Erythroblast (primary cell): ENCODE measurements around the gene SCD5.

Experiments used
- DNase-seq, 2 experiments: peaks; one replicate each; lab custom pipeline; 2025; lab: John Stamatoyannopoulos, UW
- GATA1 ChIP-seq: IDR thresholded peaks from 2 replicates; pipeline ENCODE4 v1.6.1; 2011; ENCODE audit warnings: low read depth, mild to moderate bottlenecking, control low read depth, low read length, moderate library complexity
- POLR2A ChIP-seq: IDR thresholded peaks from 2 replicates; pipeline ENCODE4 v1.6.1; 2011; ENCODE audit warnings: mild to moderate bottlenecking, low read length

Gene SCD5

DNA sequence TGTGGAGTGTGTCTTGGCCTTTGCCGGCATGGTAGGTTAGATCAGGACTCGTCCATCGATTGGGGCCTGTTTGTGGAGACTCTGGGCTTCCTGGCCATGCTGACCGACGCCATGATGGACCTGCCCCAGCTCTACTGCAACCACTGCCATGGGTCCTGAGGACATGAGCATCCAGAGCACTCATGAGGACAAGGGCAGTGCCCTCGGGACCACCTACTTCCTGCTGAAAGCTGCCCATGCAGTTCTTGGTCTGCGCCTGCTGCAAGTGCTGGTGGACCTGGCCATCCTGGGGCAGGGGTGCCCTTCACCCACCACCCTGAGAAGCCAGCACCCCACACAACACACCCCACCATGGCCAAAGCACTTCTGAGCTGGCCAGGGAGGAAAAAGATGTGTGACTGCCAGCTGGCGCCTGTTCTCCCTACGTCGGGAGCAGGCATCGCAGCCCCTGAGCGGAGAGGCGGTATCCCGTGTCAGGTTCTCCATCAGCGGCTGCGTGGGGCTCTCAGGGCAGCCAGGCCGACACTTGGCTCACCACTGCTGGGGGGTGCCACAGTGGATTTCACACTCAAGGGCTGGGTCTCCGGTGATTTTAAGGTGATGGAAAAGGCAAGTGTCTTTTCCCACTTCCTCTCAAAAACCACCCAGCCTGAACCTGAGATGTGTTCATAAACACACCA lies 106.4 kb downstream of the SCD5 start:
- no peak for TF ChIP-seq POLR2A
- TF ChIP-seq GATA1, result no peak
- no peak for DNase-seq

DNA sequence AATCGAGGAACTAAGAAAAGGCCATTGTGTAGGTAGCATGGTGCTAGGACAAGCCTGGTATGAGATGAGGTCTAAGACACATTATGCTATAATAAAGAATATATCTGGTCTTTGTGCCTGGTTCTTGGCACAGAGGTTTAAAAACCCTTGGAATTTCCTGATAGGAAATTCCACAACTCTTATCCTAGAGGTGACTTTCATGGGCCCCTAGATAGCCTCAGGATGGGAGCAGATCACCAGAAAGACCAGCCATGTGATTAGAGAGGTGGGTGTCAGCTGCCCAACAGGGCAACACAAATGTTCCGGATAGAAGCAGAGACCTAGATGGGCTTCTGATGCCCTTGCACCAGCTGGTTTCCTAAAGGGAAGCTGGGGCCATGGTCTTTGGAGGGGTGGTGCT lies 107.2 kb downstream of the SCD5 start:
- DNase-seq, result no peak

DNA sequence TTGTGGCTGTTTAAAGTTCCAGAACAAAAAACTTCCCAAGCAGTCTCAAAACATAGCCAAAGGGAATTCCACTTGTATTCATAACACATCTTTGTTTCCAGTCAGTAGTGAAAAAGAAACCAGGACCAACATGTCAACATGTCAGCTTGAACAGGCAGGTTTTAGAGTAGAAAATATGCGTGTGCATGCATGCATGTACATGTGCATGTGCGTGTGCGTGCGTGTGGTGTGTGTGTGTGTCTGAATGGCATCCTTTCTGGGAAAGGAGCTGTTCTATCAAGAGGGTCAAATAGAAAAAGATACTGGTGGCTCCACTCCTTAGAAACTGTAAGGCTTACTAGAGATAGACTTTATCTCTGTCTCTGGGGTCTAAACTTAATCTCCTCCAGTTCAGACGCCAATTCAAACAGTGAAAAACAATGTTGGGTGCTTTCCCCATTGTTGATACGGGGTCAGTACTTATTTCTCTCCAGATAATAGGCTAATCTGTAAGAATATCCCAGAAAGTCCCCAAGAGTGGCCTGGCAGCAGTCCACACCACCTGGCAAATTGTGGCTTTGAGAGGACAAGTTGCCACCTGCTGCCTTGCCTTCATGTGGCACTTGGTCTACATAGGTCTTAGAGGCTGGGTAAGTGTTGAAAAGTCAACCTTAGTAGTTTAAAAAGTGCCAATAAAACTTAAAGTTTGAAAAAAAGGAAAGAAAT lies 110.4 kb downstream of the SCD5 start:
- peak; percentile 8 to 64 for DNase-seq

More for the DNA sequence above, 107.2 kb downstream of the SCD5 start:
- TF ChIP-seq GATA1 (no peak), POLR2A (no peak)

DNA sequence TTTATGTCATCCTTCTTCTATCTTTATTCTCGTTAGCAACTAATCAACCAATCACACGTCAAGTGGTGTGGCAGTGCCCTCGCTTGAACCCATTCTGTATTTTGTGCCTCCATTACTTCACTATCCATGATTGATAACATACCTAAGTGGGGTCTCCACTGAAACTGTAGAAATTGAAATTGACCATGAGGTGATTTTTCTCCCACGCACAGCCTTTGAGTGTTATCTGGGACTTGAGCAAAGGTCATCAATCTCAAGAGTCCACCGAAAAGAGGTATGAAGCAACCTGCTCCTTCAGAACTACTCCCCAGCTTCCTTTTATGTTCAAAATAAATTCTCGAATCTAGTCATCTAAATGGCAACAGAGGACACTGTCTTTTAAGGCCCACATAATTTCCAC lies 111.1 kb downstream of the SCD5 start:
- DNase-seq, result no peak
- TF ChIP-seq GATA1, result no peak
- no peak for TF ChIP-seq POLR2A

More for the DNA sequence above, 110.4 kb downstream of the SCD5 start:
- TF ChIP-seq POLR2A, result no peak
- no peak for TF ChIP-seq GATA1

DNA sequence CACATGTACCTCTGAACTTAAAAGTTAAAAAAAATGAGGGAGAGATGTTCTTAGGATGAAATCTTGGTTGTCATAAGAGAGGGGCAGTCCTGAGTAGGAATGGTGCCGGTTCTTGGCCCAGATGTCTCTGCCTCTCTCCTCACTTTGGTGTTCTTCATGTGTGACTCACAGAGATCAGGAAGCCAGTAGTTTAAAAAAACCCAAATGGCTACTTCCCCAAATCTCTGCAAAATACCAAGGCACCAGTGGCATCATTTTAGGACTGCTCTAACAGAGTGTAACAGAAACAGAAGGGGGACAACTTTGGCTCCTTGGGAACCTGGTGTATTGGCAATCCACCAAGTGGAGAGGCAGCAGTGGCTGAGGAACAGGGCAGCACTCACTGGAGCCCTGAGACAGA lies 116.8 kb downstream of the SCD5 start:
- TF ChIP-seq POLR2A, result no peak
- DNase-seq, result no peak

DNA sequence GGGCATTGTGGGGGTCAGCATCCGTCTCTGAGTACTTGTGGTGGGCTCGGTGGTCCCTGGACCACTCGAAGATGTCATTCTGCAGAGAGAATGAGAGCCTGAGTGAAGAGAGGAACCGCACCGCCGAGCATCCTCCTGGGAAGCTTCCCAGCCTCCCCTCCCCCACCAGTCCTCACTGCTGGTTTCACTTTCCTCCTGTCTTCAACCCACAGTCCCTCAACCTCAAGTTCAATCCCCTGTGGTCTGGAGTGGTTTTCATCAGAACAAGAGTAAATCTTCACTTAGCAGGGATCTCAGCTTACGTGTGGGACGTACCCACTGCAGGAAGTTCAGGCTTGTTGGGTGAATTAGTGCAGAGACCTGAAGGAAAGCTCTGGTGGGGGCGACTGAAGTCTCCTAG lies 117.8 kb downstream of the SCD5 start:
- no peak for DNase-seq
- TF ChIP-seq POLR2A (no peak), GATA1 (no peak)

DNA sequence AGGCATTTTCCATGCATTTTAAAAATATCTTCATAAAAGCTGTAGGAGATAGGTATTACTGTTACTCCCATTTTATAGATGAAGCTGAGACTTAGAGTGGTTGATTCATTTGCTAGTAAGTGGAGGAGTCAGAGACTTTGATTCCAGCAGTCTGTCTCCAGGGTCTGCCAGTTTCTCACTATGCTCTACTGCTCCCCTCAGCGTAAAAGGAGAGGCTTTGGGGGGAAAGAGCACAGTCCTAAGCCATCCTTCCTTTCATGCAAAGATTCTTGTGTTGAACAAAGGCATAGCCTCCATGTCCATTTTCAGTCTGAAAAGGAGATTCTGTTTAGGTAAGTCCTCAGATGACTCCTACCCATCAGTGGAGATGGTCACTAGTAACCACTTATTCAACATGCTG lies 119.1 kb downstream of the SCD5 start:
- TF ChIP-seq GATA1, result no peak
- no peak for TF ChIP-seq POLR2A
- no peak for DNase-seq

DNA sequence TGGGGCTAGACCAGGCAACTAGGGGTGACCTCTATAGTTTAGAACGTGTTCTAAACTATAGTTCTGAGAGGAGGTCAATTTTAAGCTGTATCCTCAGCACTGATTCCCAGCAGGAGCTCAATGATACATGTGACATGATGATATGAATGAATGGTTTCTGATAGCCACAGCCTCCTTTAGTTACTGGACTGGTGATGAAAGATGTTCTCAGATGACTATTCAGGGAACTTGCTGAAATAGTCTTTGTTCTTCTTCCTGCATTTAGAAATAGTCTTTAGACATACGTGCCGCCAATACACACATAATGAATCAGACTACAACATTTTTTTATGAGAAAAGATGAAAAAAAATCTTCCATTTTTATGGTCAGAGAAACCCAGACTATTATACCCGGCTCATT lies 120.5 kb downstream of the SCD5 start:
- TF ChIP-seq GATA1 (no peak), POLR2A (no peak)
- DNase-seq, result no peak

DNA sequence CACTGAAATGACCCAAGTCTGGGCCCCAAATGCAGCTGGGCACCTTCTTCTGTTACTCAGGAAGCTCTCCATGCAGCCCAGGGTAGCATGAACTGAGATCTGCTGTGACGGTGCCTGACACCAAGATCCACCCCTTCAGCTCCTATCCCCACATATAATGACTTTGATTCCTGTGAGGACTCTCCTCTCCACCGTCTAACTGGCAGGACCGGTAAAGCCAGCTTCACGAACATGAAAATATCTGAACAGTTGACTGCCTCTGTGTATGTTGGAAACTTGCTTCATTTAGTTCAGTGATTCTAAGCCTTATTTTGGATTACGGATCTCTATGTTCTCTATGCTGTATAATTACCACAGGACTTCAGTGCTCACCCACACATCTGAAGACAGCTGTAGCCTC lies 121.3 kb downstream of the SCD5 start:
- TF ChIP-seq GATA1, result no peak
- TF ChIP-seq POLR2A, result no peak
- DNase-seq, result no peak

DNA sequence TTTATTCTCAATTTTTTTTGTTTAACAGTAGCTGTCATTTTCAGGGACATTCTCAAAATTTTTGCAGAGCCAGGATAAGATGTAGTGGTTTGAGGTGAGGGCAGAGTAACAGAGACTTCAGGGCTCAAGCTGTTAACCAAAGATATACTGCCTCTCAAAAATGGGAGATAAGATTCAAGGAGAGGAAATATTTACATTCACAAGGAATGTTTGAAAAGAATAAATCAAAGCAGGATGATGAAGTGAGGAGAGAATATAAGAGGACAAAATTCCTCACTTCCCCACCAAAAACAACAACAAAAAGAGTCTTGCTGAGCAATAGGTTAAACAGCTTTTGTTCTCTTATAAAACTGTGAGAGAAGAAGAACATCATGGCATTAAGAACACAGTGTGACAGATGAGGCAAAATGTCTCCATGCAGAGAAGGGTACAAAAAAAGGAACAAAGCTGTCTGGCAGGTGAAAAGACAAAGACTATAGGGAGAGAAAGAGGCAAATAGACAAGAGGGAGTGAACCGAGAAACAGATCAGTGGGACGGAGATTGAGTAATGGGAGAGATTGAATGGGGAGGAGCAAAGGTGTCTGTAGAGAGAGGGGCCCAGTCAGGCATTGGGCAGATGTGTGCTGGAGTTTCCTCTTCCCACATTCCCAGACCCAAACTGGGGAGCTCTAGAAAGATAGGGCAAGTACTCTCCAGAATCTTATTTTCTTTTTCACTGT lies 130.7 kb downstream of the SCD5 start:
- TF ChIP-seq POLR2A (no peak), GATA1 (no peak)
- DNase-seq, result no peak

DNA sequence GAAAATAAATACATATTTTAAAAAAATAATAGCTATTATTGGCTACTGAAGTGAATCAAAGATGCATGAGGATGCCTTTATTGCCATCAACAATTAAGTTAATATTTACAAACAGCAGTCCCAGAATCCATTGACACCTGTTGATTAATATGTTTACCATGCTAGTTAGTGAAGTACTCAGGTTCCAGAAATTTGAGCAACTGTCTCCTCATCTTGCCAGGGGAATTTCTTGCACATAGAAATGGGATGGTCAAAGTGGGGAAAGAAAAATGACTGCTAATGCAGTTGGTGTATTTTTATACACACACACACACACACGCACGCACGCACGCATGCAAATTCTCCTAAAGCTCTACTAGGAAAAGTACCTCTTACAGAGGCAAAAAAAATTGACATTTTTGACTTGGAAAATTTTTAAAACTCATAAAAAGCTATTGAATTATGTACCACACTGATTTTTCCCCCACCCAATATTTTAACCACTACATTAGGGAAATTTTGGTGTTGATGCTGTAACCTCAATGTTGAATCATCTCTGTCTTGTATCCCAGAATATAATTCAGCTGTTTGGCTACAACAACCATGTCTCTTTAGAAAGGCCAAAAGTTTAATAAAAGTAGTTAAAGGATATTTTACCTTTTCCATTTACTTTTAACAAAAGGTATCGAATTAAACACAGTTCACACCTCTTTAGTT lies 131.5 kb downstream of the SCD5 start:
- TF ChIP-seq POLR2A (no peak), GATA1 (no peak)
- no peak for DNase-seq

DNA sequence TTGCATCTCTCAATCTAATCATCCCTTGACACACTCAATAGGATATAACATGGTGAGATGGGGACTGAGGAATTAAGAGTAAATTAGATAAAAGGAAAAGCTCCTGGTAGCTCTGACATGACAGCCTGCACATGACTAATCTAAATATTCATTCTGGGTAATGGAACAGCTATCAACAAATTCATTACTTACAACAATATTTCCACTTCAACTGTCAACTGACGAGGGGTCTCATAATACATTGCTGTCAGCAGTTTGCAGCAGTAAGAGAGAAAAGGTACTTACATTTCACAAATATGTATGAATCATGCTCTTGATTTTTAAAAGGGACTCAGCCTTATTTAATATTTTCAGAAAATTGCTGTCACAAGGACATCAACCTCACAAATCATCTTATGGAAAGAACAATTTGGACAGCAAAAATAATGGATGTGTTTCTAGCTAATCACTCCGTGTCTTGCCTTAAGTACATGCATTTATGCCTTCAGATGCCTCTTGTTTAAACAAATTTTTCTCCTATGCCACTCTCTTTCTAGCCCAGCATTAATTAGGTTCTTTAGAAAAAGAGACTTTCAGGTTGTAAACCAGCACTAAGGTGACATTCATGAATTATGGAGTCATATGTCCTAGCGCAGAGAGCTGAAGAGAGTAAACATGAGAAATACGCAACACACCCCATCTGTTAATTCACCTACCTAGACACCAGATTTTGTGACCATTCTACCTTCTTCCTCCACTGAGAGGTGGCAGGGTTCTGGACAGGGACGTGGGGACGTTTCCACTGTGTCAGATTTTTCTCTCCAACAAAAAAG lies 137.2 kb downstream of the SCD5 start:
- no peak for TF ChIP-seq POLR2A
- no peak for TF ChIP-seq GATA1
- DNase-seq, result no peak

DNA sequence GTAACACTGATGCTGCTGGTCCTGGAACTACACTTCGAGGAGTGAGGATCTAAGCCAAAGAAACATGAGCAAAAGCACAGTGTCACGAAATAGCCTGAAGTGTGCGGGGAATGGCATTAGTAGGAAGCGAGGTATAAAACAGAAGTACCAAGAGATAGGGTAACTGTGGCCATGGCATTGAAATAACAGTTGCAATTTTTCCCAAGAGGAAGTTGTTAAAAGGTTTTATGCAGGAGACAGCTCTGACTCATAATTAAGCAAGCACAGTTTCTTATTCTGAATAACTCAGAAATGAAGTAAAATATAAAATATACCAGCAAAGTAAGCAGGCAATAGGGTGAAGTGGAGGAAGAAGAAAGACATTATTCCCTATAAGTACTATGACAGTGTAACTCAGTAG lies 146.5 kb downstream of the SCD5 start:
- TF ChIP-seq POLR2A, result no peak
- DNase-seq, result no peak
